CD14-positive monocyte (primary cell): Measurements from ENCODE around the gene RHOV. TPM values are rescaled to one million over a fixed set of nuclear protein-coding genes. Genes with fewer than 3 reads are reported as not detected.

ENCODE experiments used
- DNase-seq, 3 donors: peaks; one replicate each; pipeline ENCODE4 v3.0.0-alpha.2; 2011 to 2022
- H2AFZ ChIP-seq: 2 replicates; pipeline ENCODE4 v1.6.0; 2012; ENCODE audit warnings: mild to moderate bottlenecking, low read depth, low read length, inconsistent platforms; ENCODE audit not compliant: insufficient read depth, poor library complexity, severe bottlenecking
- H3K27ac ChIP-seq, 2 donors: 1 replicate in 1 of 2; 2 replicates in 1 of 2; pipeline ENCODE4 v1.5.1; 2012 to 2013; ENCODE audit warnings: low read length in 2 of 2, control low read depth in 1 of 2, inconsistent platforms in 1 of 2, low read depth in 1 of 2, mild to moderate bottlenecking in 1 of 2
- H3K27me3 ChIP-seq, 2 donors: one replicate each; pipeline versions ENCODE4 v1.6.0 to v1.6.1; 2011 to 2013; ENCODE audit warnings: low read length in 2 of 2; ENCODE audit not compliant: control insufficient read depth in 2 of 2, insufficient read depth in 2 of 2
- H3K36me3 ChIP-seq, 2 donors: replicated peaks in 1 of 2; 1 replicate in 1 of 2; 2 replicates in 1 of 2; pipeline versions ENCODE4 v1.5.1 to v1.6.1; 2012 to 2013; ENCODE audit warnings: low read length in 2 of 2, control low read depth in 1 of 2, inconsistent platforms in 1 of 2, mild to moderate bottlenecking in 1 of 2; ENCODE audit not compliant: insufficient read depth in 2 of 2, control insufficient read depth in 1 of 2
- H3K4me1 ChIP-seq, 2 donors: 1 replicate in 1 of 2; 2 replicates in 1 of 2; pipeline versions ENCODE4 v1.5.1 to v1.6.1; 2012 to 2013; ENCODE audit warnings: low read length in 2 of 2, control low read depth in 1 of 2, inconsistent platforms in 1 of 2, mild to moderate bottlenecking in 1 of 2, moderate library complexity in 1 of 2; ENCODE audit not compliant: insufficient read depth in 2 of 2, control insufficient read depth in 1 of 2
- H3K4me2 ChIP-seq: replicated peaks from 2 replicates; pipeline ENCODE3; 2012; ENCODE audit warnings: low read length, moderate library complexity, mild to moderate bottlenecking; ENCODE audit not compliant: poor library complexity, severe bottlenecking; ENCODE audit errors: extremely low read depth
- H3K4me3 ChIP-seq, 3 experiments: fragments of 200-600 bp in 1 of 3; sonication (generic) in 1 of 3; replicated peaks in 1 of 3; 1 replicate in 2 of 3; 2 replicates in 1 of 3; pipeline ENCODE4 v1.5.1; 2011 to 2013; ENCODE audit warnings: low read length in 3 of 3, mild to moderate bottlenecking in 3 of 3, control low read depth in 2 of 3, low read depth in 2 of 3, inconsistent platforms in 1 of 3, moderate library complexity in 1 of 3
- H3K79me2 ChIP-seq: 2 replicates; pipeline ENCODE4 v1.6.0; 2012; ENCODE audit warnings: mild to moderate bottlenecking, control low read depth, inconsistent platforms, low read length, moderate library complexity; ENCODE audit not compliant: insufficient read depth
- H3K9ac ChIP-seq: 2 replicates; pipeline ENCODE4 v1.6.0; 2017; ENCODE audit warnings: low read length, mild to moderate bottlenecking; ENCODE audit not compliant: insufficient read depth, poor library complexity, severe bottlenecking
- H3K9me3 ChIP-seq, 2 donors: replicated peaks in 1 of 2; 1 replicate in 1 of 2; 2 replicates in 1 of 2; pipeline versions ENCODE4 v1.5.1 to v1.6.1; 2012 to 2013; ENCODE audit warnings: low read length in 2 of 2, control low read depth in 1 of 2; ENCODE audit not compliant: control insufficient read depth in 1 of 2, insufficient read depth in 1 of 2
- H4K20me1 ChIP-seq: 2 replicates; pipeline ENCODE4 v1.6.0; 2012; ENCODE audit warnings: mild to moderate bottlenecking, low read length, control low read depth, moderate library complexity; ENCODE audit not compliant: insufficient read depth
- H3K27ac Mint-ChIP-seq, 7 donors: one replicate each; pipeline ENCODE4 v1.8.0; 2020; ENCODE audit warnings: mild to moderate bottlenecking in 7 of 7, mixed read lengths in 7 of 7, moderate library complexity in 6 of 7, inconsistent platforms in 2 of 7
- H3K27me3 Mint-ChIP-seq, 3 donors: one replicate each; pipeline ENCODE4 v1.8.0; 2021 to 2022; ENCODE audit warnings: low read depth in 3 of 3, mild to moderate bottlenecking in 3 of 3, mixed read lengths in 3 of 3, moderate library complexity in 3 of 3, inconsistent platforms in 1 of 3
- H3K36me3 Mint-ChIP-seq, 2 donors: one replicate each; pipeline ENCODE4 v1.8.0; 2020; ENCODE audit warnings: mixed read lengths in 2 of 2, inconsistent platforms in 1 of 2, mild to moderate bottlenecking in 1 of 2
- H3K4me1 Mint-ChIP-seq: one replicate; pipeline ENCODE4 v1.8.0; 2020; ENCODE audit warnings: mild to moderate bottlenecking, mixed read lengths
- H3K4me3 Mint-ChIP-seq, 2 donors: one replicate each; pipeline ENCODE4 v1.8.0; 2020; ENCODE audit warnings: mild to moderate bottlenecking in 2 of 2, mixed read lengths in 2 of 2, moderate library complexity in 1 of 2
- H3K9me3 Mint-ChIP-seq, 7 donors: one replicate each; pipeline ENCODE4 v1.8.0; 2020 to 2022; ENCODE audit warnings: mixed read lengths in 7 of 7, mild to moderate bottlenecking in 6 of 7, moderate library complexity in 6 of 7, inconsistent platforms in 2 of 7
- WGBS: methylation state at CpG from one replicate; pipeline ENCODE4 v1.1.5; 2013; ENCODE audit warnings: missing lambda C conversion rate; ENCODE audit not compliant: insufficient coverage; 5-methylcytosine and 5-hydroxymethylcytosine counted together
- intact Hi-C, 2 donors: fragments of 100-400 bp; cut with micrococcal nuclease; formaldehyde crosslinking; loops; one replicate each; pipeline versions ENCODE4 v1.15.0 to v1.15.1; 2023
- polyA plus RNA-seq, 3 donors: library from polyadenylated mRNA; depleted of rRNA in 1 of 3; unstranded in 2 of 3; stranded (reverse) in 1 of 3; fragments of 300-500 nt in 2 of 3; fragments of >200 nt in 1 of 3; fragmentation: Illumina TruSeq in 2 of 3; gene quantifications; 1 replicate in 2 of 3; 2 replicates in 1 of 3; pipeline ENCODE4 v1.2.3, GENCODE V29; 2012 to 2021
- TF ChIP-seq, protein P1 (sequence below): fragments of 200-600 bp; IDR thresholded peaks from one replicate; pipeline ENCODE4 v1.8.0; 2022; ENCODE audit warnings: antibody characterized with exemption, mild to moderate bottlenecking

Gene RHOV
- polyA plus RNA-seq, 3 donors, result 0.08 TPM; not detected in 2

GRCh38 chr15:40922608-40923005 is 48.6 kb upstream of the RHOV start:
- no peak overlapping the region for H2AFZ ChIP-seq
- 86% methylated on average over 8 of the region's 10 CpGs for WGBS
- no peak for DNase-seq
- peaks cover 0 to 17% (median 7%) of the 10 kb centered on the region in 7 donors for H3K9me3 Mint-ChIP-seq
- peaks cover 16 to 21% of the 10 kb centered on the region in 2 donors for H3K4me1 ChIP-seq
- no peak overlapping the region for H3K4me2 ChIP-seq
- no peak overlapping the region for H3K27ac Mint-ChIP-seq
- H3K4me3 Mint-ChIP-seq, result peak overlapping the region in 1 of 2 donors; percentile 42
- H3K36me3 Mint-ChIP-seq, result peaks cover 7% of the 10 kb centered on the region in 2 donors
- no peaks in the 10 kb centered on the region for H3K79me2 ChIP-seq
- H3K36me3 ChIP-seq, result no peaks in the 10 kb centered on the region
- no peak overlapping the region for H3K9ac ChIP-seq
- peaks cover 0 to 19% of the 10 kb centered on the region in 2 donors for H3K9me3 ChIP-seq
- no peak overlapping the region for H3K4me3 ChIP-seq
- no peak overlapping the region for H3K27ac ChIP-seq
- peaks cover 25 to 49% of the 10 kb centered on the region in 2 donors for H3K27me3 ChIP-seq
- H3K4me1 Mint-ChIP-seq, result peaks cover 18% of the 10 kb centered on the region
- H3K27me3 Mint-ChIP-seq, result peaks cover 38 to 53% (median 42%) of the 10 kb centered on the region in 3 donors
- TF ChIP-seq, protein P1, sequence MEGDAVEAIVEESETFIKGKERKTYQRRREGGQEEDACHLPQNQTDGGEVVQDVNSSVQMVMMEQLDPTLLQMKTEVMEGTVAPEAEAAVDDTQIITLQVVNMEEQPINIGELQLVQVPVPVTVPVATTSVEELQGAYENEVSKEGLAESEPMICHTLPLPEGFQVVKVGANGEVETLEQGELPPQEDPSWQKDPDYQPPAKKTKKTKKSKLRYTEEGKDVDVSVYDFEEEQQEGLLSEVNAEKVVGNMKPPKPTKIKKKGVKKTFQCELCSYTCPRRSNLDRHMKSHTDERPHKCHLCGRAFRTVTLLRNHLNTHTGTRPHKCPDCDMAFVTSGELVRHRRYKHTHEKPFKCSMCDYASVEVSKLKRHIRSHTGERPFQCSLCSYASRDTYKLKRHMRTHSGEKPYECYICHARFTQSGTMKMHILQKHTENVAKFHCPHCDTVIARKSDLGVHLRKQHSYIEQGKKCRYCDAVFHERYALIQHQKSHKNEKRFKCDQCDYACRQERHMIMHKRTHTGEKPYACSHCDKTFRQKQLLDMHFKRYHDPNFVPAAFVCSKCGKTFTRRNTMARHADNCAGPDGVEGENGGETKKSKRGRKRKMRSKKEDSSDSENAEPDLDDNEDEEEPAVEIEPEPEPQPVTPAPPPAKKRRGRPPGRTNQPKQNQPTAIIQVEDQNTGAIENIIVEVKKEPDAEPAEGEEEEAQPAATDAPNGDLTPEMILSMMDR, result no peak
- intact Hi-C loops, result no loop called here
- H4K20me1 ChIP-seq, result no peaks in the 10 kb centered on the region

- Histone ChIP-seq H3K9ac (no peak overlapping the region), H3K27me3 (peaks cover 20 to 44% of the 10 kb centered on the region in 2 donors), H3K4me2 (no peak overlapping the region), H3K36me3 (no peaks in the 10 kb centered on the region), H2AFZ (no peak overlapping the region), H4K20me1 (no peaks in the 10 kb centered on the region), H3K4me1 (peaks cover 12 to 18% of the 10 kb centered on the region in 2 donors), H3K9me3 (peaks cover 0 to 14% of the 10 kb centered on the region in 2 donors), H3K27ac (no peak overlapping the region), H3K79me2 (no peaks in the 10 kb centered on the region), H3K4me3 (no peak overlapping the region)
- DNase-seq, result no peak
- TF ChIP-seq, protein P1, result no peak
- 60% methylated on average over 1 of the region's 5 CpGs for WGBS
- peaks cover 15% of the 10 kb centered on the region for H3K4me1 Mint-ChIP-seq
- intact Hi-C loops, result no loop called here
- peaks cover 0 to 16% (median 4%) of the 10 kb centered on the region in 7 donors for H3K9me3 Mint-ChIP-seq
- H3K36me3 Mint-ChIP-seq, result peaks cover 4 to 5% of the 10 kb centered on the region in 2 donors
- no peak overlapping the region for H3K4me3 Mint-ChIP-seq
- peaks cover 33 to 48% (median 41%) of the 10 kb centered on the region in 3 donors for H3K27me3 Mint-ChIP-seq
- no peak overlapping the region for H3K27ac Mint-ChIP-seq
Observed at GRCh38 chr15:40921949-40922607, 48.0 kb upstream of the RHOV start.
